HUES64 (cell line): ENCODE measurements around the gene TPST1. TPM values are rescaled to one million over a fixed set of nuclear protein-coding genes. Genes with fewer than 3 reads are reported as not detected.
A peak's percentile ranks its signal among the peaks of the same experiment; 100 is the strongest.
"Not testable (repeated sequence)": the region's sequence is repeated elsewhere in the genome, so short reads cannot be mapped to it uniquely, and the experiment has no call there.

ENCODE experiments used
- H3K27ac ChIP-seq: 2 replicates; pipeline ENCODE4 v1.7.0; 2013; ENCODE audit warnings: low read depth, low read length, inconsistent platforms
- H3K27me3 ChIP-seq: 2 replicates; pipeline ENCODE4 v1.6.1; 2013; ENCODE audit warnings: mild to moderate bottlenecking, low read length; ENCODE audit not compliant: insufficient read depth
- H3K36me3 ChIP-seq: 2 replicates; pipeline ENCODE4 v1.6.1; 2013; ENCODE audit warnings: mild to moderate bottlenecking, low read length; ENCODE audit not compliant: insufficient read depth
- H3K4me1 ChIP-seq: 2 replicates; pipeline ENCODE4 v1.6.1; 2013; ENCODE audit warnings: mild to moderate bottlenecking, low read length, moderate library complexity; ENCODE audit not compliant: insufficient read depth
- H3K4me3 ChIP-seq: 2 replicates; pipeline ENCODE4 v1.5.1; 2013; ENCODE audit warnings: mild to moderate bottlenecking, low read length, moderate library complexity
- H3K9ac ChIP-seq: 2 replicates; pipeline ENCODE4 v1.6.1; 2013; ENCODE audit warnings: mild to moderate bottlenecking, low read depth, low read length
- H3K9me3 ChIP-seq: 2 replicates; pipeline ENCODE4 v1.6.1; 2013; ENCODE audit warnings: low read depth, low read length; ENCODE audit not compliant: insufficient read depth
- WGBS: fragments of 150-250, 120-280 bp; methylation state at CpG from one replicate; pipeline ENCODE4 v1.1.7; 2013; ENCODE audit warnings: missing lambda C conversion rate; 5-methylcytosine and 5-hydroxymethylcytosine counted together
- polyA plus RNA-seq, 2 experiments: library from polyadenylated mRNA; stranded (reverse); fragments of 50-300 nt; gene quantifications; one replicate each; pipeline ENCODE4 v1.2.3, GENCODE V29; 2013

Gene TPST1
- polyA plus RNA-seq (2013, experiment 1 of 2) = 11.5 TPM
- 11.3 TPM for polyA plus RNA-seq (2013, experiment 2 of 2)

DNA sequence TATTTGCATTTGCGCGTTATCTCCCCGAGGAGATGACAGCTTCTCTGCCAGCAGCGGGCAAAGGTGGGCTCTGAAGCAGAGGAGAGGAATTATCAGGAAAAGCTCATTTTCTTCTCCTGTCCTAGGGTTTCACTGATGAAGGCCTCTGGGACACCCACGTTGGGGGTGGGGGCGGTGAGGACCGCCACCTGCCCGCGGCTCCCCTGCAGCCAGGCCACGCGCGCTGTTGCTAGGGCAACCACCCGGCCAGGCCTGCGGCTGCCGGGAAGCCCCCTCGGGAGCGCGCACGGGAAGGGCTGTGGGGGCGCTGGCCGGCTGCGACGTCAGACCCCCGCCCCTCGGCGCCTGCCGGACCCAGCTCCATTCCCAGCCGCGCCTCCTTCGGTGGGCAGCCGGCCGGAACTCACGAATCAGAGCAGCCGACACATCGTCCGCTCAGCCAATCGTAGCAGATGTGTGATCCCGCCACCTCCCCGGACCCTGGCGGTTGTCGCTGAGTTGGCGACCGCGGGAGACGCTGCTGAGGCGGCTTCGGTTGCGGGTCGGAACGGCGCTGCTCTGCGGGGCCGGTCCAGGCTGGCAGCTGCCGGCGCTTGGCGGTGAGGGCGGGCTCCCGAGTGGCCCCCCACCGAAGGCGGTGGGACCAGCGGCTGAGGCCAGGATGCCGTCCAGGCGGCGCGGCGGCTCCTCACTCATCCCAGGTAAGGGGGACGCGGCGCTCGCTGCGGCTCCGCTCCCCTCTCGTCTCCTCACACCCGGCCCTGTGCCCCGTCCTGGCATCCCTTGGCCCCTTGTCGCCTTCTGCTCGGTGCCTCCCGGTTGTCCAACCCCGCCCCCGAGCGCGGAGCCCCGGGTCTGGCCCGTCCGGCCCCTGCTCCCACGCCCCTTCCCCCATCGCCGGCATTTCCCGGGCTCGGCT lies at the start of gene TPST1:
TSS of gene TPST1 (plus strand) at position 513 of the 919 bp plus-strand sequence. CDS start 35,092 bp downstream, outside the sequence.
- Histone ChIP-seq H3K4me1 (peaks cover 8% of the 10 kb centered on the region), H3K36me3 (no peaks in the 10 kb centered on the region), H3K27me3 (no peaks in the 10 kb centered on the region; the same call in 1 of the 2 replicates), H3K9ac (peak within 1 kb of the TSS; percentile 77), H3K27ac (peak within 1 kb of the TSS; percentile 49; the same call in 1 of the 2 replicates), H3K9me3 (no peaks in the 10 kb centered on the region), H3K4me3 (peak within 1 kb of the TSS; percentile 88)
- WGBS = under 1% methylated on average over 90 of the region's 90 CpGs

DNA sequence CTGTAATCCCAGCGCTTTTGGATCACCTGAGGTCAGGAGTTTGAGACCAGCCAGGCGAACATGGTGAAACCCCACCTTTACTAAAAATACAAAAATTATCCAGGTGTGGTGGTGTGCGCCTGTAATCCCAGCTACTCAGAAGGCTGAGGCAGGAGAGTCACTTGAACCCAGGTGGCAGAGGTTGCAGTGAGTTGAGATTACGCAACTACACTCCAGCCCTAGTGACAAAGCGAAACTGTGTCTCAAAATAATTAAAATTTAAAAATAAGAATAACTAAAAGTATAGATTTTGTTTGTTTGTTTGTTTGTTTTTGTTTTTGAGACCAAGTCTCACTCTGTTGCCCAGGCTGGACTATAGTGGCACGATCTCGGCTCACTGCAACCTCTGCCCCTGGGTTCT lies 49.1 kb upstream of the TPST1 start:
- H3K27me3 ChIP-seq, H3K27ac ChIP-seq, H3K9ac ChIP-seq, H3K4me3 ChIP-seq, H3K9me3 ChIP-seq: not testable (repeated sequence)
- 89% methylated on average over 5 of the region's 7 CpGs for whole genome bisulfite sequencing
- Histone ChIP-seq H3K4me1 (peaks cover 11% of the 10 kb centered on the region), H3K36me3 (peaks cover 46% of the 10 kb centered on the region)

DNA sequence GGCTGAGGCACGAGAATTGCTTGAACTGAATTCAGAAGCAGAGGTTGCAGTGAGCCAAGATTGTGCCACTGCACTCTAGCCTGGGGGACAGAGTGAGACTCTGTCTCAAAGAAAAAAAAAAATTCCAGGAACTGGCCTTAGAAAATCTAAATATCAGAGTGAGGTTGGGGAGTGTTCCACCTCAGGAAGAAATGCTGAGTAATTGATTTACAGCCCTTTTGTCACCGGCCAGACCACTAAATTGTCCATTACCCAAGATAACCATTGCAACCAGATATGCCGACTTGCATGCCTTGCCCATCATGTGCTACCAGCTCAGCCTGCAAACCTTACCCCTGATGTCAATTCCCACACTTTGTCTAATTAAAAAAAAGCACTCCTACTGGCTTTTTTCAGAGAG lies 48.1 kb upstream of the TPST1 start:
- no peaks in the 10 kb centered on the region for H3K9me3 ChIP-seq
- H3K27me3 ChIP-seq = no peaks in the 10 kb centered on the region
- H3K4me1 ChIP-seq = peaks cover 8% of the 10 kb centered on the region
- 93% methylated on average over 3 of the region's 3 CpGs for WGBS
- peaks cover 41% of the 10 kb centered on the region for H3K36me3 ChIP-seq
- H3K4me3 ChIP-seq = no peak overlapping the region
- no peak overlapping the region for H3K9ac ChIP-seq
- no peak overlapping the region for H3K27ac ChIP-seq

DNA sequence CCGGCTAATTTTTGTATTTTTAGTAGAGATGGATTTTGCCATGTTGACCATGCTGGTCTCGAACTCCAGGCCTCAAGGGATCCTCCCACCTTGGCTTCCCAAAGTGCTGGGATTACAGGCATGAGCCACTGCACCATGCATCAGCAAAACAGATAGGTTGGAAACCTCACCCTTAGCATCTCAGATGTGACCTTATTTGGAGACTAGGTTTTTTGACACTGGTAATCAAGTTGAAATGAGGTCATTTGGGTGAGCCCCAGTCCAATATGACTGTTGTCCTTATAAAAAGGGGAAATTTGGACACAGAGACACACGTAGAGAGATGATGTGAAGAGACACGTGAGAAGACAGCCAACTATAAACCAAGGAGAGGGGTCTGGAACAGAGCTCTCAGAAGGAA lies 42.5 kb upstream of the TPST1 start:
- no peaks in the 10 kb centered on the region for H3K4me1 ChIP-seq
- WGBS = 93% methylated on average over 4 of the region's 4 CpGs
- H3K4me3 ChIP-seq = no peak overlapping the region
- no peak overlapping the region for H3K27ac ChIP-seq
- H3K27me3 ChIP-seq = no peaks in the 10 kb centered on the region
- no peaks in the 10 kb centered on the region for H3K9me3 ChIP-seq
- H3K36me3 ChIP-seq = peaks cover 6% of the 10 kb centered on the region
- H3K9ac ChIP-seq = no peak overlapping the region

DNA sequence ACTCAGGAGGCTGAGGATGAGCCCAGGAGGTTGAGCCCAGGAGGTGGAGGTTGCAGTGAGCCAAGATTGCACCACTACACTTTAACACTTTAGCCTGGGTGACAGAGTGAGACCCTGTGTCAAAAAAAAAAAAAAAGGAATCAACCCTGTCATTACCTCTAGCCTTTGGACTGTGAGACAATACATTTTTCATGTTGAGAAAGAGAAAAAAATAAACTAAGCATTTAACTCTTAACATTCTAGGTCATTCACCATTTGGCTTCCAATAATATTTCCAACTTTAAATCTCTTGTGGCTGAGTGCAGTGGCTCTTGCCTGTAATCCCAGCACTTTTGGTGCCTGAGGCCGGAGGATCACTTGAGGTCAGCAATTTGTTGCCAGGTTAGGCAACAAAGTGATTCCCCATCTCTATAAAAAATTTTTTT lies 41.9 kb upstream of the TPST1 start:
- no peak overlapping the region for H3K27ac ChIP-seq
- 84% methylated on average over 1 of the region's 1 CpG for WGBS
- no peaks in the 10 kb centered on the region for H3K4me1 ChIP-seq
- peaks cover 5% of the 10 kb centered on the region for H3K36me3 ChIP-seq
- no peaks in the 10 kb centered on the region for H3K9me3 ChIP-seq
- no peaks in the 10 kb centered on the region for H3K27me3 ChIP-seq
- H3K9ac ChIP-seq = no peak overlapping the region
- no peak overlapping the region for H3K4me3 ChIP-seq

DNA sequence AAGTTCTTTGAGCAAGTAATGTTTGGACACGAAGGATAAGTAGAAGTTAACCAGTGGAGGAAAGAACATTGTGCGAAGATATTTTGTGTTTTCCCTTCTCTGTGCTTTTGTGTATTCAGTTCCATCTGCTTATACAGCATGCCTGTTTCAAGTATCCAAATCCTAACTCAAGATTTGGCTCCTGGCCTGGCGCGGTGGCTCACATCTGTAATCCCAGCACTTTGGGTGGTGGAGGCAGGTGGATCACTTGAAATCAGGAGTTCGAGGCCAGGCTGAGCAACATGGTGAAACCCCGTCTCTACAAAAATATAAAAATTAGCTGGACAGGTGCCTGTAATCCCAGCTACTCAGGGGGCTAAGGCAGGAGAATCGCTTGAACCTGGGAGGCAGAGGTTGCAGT lies 40.8 kb upstream of the TPST1 start:
- no peak overlapping the region for H3K9ac ChIP-seq
- 94% methylated on average over 7 of the region's 7 CpGs for WGBS
- H3K4me1 ChIP-seq = no peaks in the 10 kb centered on the region

DNA sequence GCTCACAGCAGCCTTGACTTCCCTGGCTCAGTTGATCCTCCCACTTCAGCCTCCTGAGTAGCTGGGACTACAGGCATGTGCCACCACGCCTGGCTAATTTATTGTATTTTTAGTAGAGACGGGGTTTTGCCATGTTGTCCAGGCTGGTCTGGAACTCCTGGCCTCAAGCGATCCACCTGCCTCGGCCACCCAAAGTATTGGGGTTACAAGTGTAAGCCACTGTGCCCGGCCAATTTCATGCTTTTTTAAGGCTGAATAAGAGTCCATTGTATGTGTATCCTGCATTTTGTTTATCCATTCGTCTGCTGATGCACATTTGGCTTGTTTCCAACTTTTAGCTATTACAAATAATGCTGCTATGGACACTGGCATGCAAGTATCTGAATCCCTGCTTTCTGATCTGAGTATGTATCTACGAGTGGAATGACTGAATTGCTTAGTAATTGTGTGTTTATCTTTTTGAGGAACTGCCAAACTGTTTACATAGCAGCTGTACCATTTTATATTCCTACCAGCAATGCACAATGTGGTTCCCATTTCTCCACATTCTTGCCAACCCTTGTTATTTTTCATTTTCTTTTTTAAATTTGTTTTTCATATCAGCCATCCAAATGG lies 37.3 kb upstream of the TPST1 start:
- 89% methylated on average over 7 of the region's 7 CpGs for WGBS
- no peaks in the 10 kb centered on the region for H3K27me3 ChIP-seq
- H3K9me3 ChIP-seq = no peaks in the 10 kb centered on the region
- H3K4me1 ChIP-seq = no peaks in the 10 kb centered on the region
- no peak overlapping the region for H3K4me3 ChIP-seq
- H3K27ac ChIP-seq = no peak overlapping the region
- H3K9ac ChIP-seq = no peak overlapping the region
- H3K36me3 ChIP-seq = no peaks in the 10 kb centered on the region

More for the DNA sequence above, 40.8 kb upstream of the TPST1 start:
- no peaks in the 10 kb centered on the region for H3K27me3 ChIP-seq
- no peak overlapping the region for H3K4me3 ChIP-seq
- no peaks in the 10 kb centered on the region for H3K9me3 ChIP-seq
- H3K27ac ChIP-seq = no peak overlapping the region
- H3K36me3 ChIP-seq = no peaks in the 10 kb centered on the region

DNA sequence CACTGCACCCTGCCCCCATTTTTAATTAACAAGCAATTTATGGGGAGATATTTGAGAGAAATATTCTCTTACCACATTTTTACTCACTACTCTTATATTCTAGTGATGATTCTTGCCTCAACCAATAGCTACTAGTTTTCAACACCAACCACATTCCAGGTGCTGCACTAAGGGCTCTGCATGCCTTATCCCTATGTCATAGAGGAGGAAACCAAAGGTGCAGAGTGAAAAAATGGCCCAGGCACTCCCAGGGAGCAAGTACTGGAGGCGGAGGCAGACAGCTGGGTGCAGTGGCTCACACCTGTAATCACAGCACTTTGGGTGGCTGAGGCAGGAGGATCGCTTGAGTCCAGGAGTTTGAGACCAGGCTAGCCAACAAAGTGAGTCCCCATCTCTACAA lies 35.5 kb upstream of the TPST1 start:
- Histone ChIP-seq H3K27me3 (no peaks in the 10 kb centered on the region), H3K9me3 (no peaks in the 10 kb centered on the region), H3K36me3 (no peaks in the 10 kb centered on the region), H3K4me3 (no peak overlapping the region), H3K4me1 (no peaks in the 10 kb centered on the region), H3K27ac (no peak overlapping the region), H3K9ac (no peak overlapping the region)
- WGBS = 84% methylated on average over 2 of the region's 2 CpGs

DNA sequence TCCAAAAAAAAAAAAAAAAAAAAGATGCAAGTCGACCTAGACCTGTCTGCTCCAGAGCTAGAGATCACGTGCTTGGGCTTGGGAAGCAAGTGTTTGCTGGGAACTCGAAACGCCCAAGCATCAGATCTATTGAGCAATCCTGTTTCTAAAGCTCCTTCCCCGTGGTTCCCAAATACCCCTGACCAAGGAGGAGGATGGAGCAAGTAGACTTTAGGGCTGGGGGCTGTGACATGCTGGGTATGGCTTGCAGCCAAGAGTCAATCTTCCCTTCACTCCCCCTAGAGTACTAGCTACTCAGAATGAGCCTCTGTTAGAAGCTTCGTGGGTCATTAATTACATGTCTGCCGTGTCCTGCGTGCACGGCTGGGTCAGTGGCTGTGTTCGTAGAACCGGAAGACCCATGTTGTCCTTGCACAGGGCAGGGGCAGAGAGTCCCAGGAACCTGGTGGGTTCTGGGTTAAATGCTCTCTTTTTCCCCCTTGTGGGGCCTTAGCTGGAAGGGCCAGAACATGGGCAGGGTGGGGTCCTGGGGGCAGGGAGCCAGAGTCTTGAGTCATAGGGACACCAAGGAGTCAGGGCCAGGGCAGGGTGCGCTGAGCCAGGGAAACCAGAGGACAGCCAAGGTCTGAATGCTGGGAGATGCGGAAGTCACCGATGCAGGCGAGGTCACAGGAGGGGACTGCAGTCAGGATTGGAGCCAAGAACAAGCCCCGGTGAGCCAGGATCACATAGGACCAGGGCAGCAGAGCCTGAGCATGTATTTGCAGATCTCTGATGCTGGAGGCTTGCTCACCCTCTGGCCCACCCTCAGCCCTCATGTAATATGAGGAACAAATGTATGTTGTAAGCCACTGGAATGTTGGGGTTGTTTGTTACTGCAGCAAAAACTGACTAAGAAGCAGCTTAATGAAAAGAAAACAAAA lies 34.6 kb upstream of the TPST1 start:
- Histone ChIP-seq H3K27me3 (no peaks in the 10 kb centered on the region), H3K4me1 (no peaks in the 10 kb centered on the region), H3K36me3 (no peaks in the 10 kb centered on the region), H3K9ac (no peak overlapping the region), H3K9me3 (no peaks in the 10 kb centered on the region), H3K27ac (no peak overlapping the region), H3K4me3 (no peak overlapping the region)
- 86% methylated on average over 15 of the region's 16 CpGs for WGBS

DNA sequence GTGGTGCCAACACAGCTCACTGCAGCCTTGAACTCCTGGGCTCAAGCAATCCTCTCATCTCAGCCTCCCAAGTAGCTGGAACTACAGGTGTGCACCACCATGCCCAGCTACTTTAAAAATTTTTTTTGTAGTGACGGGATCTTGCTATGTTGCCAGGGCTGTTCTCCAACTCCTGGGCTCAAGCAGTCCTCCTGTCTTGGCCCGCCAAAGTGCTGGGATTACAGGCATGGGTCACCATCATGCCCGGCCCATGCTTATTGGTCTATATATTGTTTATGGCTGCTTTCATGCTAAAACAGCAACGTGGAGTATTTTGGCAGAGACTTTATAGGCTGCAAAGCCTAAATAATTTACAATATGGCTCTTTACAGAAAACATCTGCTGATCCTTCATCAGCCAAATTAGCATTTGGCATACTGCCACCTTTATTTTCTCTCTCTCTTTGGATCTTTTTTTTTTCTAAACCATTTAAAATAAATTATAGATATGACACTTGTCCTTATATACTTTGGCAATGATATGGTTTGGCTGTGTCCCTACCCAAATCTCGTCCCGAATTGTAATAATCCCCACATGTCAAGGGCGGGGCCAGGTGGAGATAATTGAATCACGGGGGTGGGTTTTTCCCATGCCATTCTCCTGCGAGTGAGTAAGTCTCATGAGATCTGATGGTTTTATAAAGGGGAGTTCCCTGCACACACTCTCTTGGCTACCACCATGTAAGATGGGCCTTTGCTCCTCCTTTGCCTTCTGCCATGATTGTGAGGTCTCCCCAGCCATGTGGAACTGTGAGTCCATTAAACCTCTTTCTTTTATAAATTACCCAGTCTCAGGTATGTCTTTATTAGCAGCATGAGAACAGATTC lies 32.4 kb upstream of the TPST1 start:
- WGBS = 88% methylated on average over 9 of the region's 9 CpGs
- not testable (repeated sequence) for H3K9me3 ChIP-seq, H3K4me1 ChIP-seq, H3K27ac ChIP-seq, H3K36me3 ChIP-seq, H3K4me3 ChIP-seq, H3K9ac ChIP-seq, H3K27me3 ChIP-seq
